Kasumi-1 (cell line): ENCODE data around the gene PLEKHM1.
"Not testable (repeated sequence)": the region's sequence is repeated elsewhere in the genome, so short reads cannot be mapped to it uniquely, and the experiment has no call there.

ENCODE experiments used
- DNase-seq, 2 experiments: peaks; one replicate each; lab custom pipeline; 2025; lab: John Stamatoyannopoulos, UW

Gene PLEKHM1

DNA sequence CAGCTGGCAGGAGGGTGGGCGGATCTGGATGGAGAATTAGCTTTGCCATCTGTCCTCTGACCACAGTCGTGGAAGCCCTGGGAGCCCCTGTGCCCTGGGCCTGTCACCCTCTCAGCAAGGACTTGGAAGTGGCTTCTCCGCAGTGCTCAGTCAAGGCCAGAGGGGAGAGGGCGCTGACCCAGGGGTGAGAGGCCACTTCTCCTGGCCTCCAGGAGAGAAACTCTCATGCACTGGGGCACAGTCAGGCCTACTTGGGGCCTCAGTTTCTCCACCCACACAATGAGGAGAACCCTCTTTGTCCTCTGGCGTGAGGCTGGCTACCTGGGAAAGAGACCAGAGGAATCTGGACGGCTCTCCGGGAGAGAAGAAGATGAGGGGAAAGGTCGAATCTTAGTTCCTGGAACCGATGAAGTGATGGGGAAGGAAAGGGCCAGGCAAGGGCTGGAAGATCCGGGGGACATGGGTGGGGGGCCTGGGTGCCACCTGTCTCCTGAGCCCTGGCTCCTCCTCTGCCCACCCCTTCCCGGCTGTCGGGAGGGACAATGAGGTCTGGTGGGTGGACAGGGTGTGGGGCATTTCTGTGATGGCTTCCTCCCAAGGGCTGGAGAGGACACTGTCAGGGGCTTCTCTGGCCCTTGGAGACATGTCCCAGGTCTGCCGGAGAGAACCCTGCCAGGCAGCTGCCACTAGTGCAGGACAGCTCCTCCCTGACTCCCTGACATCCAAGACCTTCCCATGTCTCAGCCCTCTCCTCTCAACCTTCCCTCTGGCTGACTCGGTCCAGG lies 48.8 kb downstream of the PLEKHM1 start:
- DNase-seq: no peak

DNA sequence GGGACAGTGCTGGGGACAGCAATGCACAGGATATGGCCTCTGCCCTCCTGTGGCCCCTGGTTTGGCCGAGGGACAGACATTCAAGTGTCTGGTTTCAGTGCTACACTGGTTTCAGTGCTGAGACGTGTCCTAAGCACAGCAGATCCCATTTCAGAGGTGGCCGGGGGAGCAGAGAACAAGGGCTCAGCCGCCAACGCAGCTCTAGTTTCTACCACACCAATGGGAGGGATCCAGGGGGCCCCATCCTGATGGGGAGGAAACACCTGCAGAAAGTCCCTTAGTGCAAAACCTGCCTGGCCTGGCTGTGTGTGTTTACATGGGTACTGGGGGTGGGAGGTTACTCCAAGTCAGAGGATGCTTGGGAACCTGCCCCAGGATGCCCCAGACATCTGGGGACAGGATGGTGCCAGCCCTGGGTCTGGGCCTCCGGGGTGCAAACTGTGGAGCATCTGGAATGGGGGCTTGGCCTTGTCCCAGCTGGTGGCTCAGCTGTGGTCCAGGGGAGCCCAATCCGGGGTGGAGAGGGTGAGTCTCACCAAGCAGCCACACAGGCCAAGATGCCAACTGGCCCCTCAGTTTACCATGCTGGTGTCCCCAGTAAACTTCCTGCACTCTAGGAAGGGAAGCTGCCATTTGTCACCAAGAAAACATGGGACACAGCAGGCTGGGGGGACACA lies 49.5 kb downstream of the PLEKHM1 start:
- DNase-seq: not testable (repeated sequence)

DNA sequence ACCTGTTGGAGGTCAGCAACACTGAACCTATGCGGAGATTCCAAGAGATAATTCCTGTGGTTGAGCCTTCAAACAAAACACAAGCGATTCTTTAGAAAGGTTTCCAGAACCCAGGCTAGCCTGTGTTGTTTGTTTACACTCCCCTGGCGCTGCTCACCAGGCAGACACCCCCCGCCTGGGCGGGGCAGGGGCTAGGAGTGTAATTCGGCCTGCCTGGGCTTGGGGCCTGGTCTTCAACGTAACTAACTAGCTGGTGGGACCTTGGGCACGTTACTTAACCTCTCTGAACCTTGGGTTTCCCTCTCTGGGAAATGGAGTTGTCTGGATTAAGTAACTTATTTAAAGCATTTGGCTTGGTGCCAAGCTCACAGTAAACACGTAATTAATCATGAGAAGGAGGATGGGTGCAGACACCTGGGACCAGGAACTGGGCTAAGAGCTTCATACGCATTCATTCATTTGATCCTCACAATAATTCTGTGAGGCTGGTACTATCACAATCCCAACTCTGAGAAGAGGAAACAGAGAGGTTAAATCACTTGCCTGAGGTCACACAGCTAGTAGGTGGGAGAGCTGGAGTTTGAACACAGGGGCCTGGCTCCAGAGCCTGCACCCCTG lies 50.3 kb downstream of the PLEKHM1 start:
- no peak for DNase-seq

DNA sequence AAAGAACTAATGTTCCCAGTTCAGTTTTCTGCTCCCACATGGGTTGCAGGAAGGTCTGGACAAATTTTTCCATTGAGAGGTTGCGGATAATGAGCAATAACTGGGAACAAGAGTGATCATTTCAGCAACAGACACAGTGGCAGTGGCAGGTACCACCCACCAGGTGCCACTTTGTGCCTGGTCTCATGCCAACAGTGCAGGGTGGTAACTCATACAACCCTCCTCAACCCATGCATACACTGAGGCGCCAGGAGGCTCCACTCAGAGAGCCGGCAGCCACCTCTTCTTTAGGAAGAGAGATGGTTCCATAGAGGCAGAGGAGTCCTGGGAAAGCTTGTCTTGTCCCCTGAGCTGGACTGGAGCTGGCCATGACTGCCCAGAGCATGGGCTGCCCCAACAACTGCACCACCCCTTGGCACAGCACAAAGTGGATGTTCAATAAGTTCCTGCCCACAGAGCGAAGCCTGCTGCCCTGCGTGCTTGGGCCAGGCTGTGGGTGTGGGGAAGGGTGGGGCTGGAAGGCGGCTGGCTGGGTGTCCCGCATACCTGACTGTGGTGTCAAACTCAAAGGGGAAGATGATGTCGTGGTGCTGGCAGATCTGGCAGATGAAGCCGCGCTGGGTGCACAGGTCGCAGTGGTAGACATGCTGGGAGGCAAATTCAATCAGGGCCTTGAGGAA lies 51.5 kb downstream of the PLEKHM1 start:
- DNase-seq: no peak

DNA sequence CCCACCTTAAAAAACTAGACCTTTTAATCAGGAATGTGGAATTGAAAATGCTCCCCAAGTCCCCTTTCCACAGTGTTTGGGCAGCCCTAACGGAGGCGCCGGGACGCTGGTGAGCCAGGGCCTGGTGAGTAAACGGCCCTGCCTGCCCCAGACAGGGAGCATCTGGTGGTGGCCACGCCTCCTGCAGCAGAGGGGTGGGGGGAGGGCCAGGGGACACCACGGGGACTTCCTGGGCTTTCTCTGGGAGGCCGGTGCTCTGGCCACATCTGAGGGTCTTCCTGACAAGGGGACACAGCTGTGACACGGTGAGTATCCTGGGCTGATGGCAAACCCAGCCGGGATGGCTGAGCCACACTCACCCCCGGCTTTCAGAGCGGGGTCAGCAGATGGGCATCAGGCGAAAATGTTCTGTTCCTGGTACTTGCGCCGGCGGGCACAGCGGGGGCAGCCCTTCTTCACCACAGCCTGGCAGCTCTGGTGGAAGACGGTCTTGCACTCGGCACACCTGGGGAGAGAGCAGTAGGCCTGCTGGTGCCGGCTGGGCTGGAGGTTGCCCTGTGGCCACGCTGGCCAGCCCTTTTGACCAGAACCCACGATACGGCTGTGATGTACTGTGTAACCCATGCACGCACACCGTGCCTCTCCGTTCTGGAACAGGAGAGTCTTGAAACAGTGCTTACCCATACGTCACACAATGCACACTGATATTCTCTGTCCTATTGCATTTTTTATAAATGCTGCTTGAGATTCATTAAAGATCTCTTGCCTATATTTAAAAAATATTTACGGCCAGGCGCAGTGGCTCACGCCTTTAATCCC lies 52.8 kb downstream of the PLEKHM1 start:
- DNase-seq: no peak

DNA sequence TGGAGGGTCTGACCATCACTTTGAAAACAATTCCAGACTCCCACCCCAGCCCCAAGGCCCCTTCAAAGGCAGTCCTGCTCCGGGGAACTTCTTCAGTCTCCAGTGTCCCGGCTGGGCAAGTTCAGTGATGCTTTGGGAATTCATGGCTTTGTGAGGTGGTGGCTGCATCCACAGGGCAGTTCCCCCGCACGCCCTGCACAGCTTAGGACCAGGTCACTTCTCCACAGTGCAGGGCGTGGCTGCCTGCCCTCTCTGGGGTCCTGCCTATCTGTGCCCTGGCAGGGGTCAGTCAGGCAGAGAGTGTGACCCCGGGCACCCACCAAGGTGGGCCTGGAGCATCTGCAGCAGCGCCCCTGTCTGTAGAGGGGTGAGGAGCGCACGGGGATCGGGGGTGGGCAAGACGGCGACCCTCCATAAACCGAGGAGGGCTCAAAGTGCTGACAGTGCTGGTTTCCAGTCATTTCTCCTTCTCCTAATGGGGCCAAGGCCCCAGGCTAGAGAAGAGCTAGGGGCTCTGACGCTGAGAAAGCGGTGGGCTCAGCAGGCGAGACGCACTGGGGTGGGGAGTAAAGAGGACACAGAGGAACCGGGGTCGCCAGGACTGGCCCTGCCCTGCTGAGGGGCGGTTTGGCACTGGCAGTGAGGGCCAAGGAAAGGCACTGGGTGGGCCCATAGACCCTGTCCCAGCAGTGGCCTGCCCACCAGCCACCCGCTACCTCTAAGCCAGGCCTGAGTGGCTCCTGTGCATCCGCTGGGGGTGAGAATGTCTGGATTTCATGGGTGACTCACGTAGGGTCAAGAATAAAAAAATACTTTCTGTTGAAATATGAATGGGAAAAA lies 53.7 kb downstream of the PLEKHM1 start:
- no peak for DNase-seq

DNA sequence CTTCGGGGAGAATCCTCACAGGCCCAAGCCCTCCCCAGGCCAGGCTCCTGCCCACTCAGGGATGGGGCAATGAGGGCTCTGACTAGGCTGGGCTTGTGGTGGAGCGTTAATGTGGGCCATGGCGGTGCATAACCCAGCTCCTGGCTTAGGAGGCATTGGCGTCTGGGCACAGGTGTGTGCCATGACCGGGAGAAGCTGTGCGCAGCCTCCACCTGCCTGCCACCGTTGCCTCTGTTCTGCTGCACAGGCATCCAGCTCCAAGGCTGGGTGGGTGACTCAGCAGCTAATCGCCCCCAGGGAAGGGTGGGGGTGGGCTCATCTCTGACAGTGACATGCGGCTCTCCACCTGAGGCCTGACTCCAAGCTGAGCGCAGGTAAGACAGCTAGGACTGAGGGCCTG lies 54.4 kb downstream of the PLEKHM1 start:
- no peak for DNase-seq

DNA sequence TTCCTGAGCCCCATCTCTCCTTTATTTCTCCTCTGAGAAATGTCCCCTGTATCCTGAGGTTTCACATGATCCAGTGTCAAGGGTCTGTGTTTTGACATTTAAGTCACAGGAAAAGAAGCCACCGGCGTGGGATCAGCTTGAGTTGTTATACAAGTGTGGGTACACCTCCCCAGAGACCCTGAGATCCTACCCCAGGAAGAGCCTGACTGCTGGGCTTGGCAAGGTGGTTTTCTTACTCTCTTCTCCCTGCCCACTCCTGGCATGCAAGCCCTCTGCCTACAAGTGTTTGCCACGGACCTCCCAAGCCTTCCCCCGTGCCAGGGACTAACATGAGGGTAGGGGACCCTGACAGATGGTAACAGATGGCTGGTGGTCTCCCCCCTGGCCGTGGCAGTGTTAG lies 55.0 kb downstream of the PLEKHM1 start:
- no peak for DNase-seq

DNA sequence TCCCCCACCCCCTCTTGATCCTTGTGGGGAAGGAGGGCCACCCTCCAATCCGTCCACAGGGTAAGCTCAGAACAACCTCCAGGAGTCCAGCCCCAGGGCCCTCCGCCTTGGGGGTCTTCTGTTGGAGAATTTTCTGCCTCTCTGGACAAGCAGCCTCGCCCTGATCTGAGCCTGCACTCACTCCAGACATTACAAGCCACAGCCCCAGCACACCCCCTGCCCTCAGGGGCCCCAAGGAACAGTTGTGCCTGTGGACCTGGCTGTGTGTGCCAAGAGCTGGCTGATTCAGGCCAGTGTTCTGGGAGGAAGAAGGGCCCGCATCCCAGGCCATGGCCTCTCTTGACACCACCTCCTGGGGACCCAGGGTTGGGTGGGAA lies 57.4 kb downstream of the PLEKHM1 start:
- no peak for DNase-seq

DNA sequence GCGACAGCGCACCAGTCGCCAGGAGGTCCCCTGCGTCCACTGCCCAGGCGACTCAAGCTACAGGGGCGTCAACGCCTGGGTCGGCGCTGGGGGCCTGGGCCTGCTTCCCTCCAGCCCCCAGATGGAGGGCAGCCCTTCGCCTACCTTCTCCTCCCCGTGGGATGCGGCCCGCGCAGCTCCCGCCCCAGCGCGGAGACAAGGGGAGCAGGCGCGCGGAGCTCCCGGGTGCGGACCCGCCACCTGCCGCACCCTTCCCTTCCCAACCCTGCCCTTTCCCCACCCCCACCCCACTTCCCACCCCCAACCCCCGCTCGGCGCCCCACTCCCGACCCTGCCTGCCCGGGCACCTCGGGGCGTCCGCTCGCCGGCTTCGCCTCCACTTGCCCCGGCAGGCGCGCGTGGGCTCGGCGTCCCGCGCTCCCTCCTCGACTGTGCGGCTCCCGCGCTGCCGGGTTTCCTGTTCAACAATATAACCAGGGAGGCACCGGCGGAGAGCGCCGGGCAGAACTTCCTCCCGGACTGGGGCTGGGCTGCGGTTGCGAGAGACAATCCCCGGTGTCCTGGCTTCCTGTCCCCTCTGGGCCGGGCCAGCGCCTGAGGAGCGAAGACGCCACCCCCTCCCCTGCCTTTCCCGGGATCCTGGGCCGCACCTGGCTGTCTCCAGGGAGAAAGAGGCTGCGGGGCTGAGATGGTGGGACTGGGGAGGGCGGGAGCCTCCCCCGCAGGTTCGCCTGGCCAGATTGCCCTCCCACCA lies 57.9 kb downstream of the PLEKHM1 start, which contains the start of gene ARHGAP27:
TSS of gene ARHGAP27 (minus strand) at position 466 of the 754 bp plus-strand sequence. CDS start 2,591 bp downstream, outside the sequence.
- peak; percentile 55 to 59 for DNase-seq

DNA sequence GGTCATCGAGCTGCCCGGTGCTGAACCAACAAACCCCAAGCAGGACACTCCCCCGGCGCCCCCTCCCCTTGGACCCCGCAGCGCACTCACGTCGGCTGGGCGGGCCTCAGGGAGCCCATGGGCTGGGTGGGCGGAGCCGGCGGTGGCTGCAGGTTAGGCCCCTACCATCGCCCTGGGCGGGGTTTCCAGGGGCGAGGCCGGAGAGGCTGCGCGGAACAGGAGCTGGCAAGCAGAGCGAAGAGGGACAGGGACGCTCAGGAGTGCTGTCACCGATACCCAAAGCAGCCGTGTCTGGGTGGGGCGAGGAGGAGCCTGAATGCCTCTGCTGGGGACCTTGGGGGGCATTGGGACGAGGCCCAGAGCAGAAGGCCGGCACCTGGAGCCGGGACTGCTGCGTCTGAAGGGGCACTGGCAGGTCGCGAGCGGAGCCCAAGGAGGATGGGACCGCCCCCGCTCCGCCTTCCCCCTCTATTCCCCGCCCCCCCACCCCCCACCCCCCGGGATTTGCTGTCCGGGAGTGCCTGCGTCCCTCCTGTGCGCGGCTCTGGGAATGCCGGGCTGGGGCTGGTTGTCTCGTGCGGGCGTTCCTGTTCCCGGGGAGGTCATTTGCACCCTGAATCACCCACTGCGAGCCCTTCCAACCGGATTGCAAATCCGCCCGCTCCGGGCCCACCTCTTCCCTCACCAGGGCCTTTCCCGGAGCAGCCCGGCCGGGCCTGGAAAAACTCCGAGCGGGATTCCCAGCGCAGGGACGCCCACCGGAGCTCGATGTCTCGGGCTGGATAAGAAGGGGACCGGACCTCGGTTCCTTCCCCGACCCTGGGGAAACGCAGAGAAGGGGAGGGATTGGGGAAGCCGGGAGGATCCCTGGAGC lies 58.8 kb downstream of the PLEKHM1 start:
- DNase-seq: peak; percentile 51 to 62

DNA sequence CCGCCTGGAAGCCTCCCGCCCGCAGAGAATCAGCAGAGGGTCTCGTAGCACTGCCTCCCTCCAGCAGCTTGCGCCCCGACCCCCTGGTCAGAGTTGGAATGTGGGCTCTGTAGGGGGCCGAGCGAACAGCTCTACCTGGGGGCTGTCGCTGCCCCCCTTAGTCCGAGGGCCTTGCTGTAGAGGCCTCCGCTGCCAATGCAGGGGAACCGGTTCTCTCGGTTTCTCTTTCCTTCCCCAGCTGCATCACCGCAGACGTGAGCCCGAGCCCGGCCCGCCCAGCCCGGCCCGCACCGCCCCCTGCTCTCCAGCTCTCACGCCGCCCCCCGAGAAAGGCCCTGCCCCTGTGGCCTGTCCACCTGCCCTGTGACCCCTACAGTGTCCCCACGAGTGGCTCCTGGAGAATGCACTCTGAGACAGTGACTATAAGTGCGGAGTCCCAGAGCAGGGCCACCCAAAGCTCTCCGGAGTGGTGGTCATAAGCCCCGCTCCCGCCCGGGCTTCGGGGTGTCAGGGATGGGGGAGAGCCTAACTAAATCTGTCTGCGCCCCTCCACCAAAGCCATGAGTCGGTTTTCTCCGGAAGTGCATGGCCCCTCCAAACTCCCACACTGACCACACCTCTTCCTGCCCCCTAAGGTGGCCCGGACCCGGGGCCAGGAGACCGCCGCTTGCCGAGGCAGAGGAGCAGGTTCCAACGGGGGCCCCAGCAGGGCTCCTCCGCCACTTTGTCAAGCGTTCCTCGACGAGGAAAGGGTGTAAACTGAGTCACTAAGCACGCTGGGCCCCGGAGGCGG lies 59.6 kb downstream of the PLEKHM1 start:
- peak in 1 of 2 experiments; percentile 14 for DNase-seq

DNA sequence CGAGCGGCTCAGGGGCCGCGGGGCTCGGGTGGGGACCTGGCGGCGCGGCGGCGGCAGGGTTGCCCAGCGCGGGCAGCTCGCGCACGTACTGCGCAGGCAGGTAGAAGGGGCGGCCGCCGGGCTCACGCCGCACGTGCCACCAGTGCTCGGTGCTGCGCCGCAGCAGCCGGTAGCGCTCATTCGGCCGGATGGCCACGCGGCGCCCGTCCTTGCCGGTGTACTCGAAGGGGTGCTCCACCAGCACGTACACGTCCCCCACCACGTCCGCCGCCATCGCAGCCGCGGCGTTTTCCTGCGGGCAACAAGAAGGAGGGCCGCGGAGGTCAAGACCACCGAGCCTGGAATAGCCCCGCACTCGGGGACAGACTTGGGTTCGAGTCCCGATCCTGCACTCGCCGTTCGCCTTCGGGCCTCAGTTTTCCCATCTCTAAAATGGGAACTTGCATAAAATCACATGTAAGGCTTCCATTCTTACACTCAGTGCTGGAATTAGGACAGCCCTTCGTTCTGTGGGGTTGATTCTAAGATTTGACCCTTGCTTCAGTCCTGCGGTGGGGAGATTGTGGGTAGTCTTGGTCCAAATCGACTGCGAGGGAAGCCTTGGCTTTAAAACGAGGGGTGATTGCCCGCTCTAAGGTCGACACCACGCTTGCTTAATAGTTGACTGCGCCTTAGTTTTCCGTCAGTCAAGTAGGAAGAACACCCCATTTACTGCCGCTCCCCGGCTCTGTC lies 60.3 kb downstream of the PLEKHM1 start:
- DNase-seq: no peak

DNA sequence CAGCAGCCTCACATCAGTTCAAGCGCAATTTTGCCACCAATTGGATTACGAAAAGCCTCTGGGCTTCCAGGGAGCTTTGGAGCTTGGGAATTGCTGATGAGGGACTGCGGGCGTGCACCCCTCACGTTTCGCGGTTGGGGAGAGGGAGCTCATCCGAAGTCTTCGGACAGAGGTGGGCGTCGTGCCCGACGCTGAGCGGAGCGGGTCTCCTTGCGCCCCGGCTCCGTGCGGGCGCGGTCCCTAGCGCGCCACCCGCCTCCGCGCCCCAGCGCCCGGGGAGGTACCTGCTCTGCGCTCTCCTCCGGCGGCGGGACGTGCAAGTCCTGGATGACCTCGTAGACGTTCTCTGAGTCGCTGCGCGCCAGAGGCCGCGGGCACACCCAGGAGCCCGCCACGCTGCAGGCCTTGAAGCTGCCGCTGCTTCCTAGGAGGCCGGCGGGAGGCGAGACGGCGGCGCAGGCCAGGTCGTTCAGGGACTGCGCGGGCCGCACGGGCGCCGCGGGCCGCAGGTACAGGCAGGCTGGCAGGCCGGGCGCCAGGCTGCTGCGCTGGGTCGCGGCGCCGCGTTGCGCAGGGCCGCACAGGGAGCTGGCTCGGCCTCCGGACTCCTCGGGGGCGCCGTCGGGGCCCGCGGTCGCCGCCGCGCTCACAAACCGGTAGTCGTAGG lies 61.0 kb downstream of the PLEKHM1 start:
- DNase-seq: no peak

DNA sequence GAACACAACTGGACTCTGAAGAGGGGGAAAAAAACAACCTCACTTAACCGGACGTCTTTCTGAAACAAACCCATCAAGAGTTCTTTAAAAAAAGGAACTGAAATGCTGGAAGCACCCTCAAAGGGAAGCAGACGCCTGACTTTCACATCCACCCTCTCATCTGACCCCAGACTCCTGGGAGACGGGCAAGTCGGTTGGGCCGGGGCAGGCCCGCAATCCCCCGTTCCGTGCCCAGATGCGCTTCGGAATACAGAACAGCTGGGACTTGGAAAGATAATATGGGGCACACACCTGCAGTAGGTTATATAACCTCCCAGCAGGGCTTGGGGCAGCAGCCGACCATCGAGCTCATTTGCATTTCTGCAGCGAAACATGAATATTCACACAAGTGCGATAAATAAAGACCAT lies 61.6 kb downstream of the PLEKHM1 start:
- peak; percentile 36 to 50 for DNase-seq

DNA sequence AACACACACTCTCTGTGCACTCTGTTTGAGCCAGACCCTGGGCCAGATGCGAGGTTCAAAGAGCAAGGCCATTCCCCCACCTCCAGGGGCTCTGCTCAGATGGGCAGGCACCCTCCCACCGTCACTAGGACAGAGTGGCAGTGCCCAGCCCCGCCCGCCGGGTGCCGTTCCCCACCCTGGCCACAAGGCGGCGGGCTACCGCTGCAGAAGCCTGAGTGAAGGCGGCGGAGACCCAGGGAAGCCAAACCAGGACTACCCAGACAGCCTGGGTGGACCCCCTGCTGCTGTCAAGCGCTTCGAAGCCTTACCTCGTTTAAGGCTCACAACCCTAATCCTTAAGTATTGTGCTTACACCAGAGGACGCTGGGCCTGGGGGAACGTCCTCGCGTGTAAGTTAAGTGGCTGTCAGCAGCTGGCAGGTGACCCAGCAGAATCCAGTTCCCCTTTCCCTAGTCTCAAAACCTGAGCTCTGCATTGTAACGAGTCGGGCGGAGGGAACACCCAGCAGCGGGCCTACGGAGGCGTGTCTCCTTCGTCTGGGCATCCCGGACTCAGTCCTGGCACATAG lies 62.4 kb downstream of the PLEKHM1 start:
- DNase-seq: peak; percentile 73 to 79
